Mucosa of stomach (tissue), 1 donor: ENCODE data around the gene KCNMA1.

Experiments
- H3K27me3 ChIP-seq: one replicate; pipeline ENCODE4 v1.7.0; 2013; ENCODE audit warnings: mild to moderate bottlenecking, low read length; ENCODE audit not compliant: control insufficient read depth, insufficient read depth
- H3K36me3 ChIP-seq: one replicate; pipeline ENCODE4 v1.7.0; 2013; ENCODE audit warnings: low read length; ENCODE audit not compliant: control insufficient read depth, insufficient read depth
- H3K4me1 ChIP-seq: one replicate; pipeline ENCODE4 v1.7.0; 2013; ENCODE audit warnings: mild to moderate bottlenecking, low read length; ENCODE audit not compliant: control insufficient read depth, insufficient read depth
- H3K4me3 ChIP-seq: one replicate; pipeline ENCODE4 v1.7.0; 2013; ENCODE audit warnings: low read length
- H3K9ac ChIP-seq: one replicate; pipeline ENCODE4 v1.7.0; 2013; ENCODE audit warnings: mild to moderate bottlenecking, low read length, moderate library complexity
- H3K9me3 ChIP-seq: one replicate; pipeline ENCODE4 v1.7.0; 2013; ENCODE audit warnings: mild to moderate bottlenecking, low read length, moderate library complexity; ENCODE audit not compliant: control insufficient read depth
- donor health status: Pancreatic carcinoma.

The KCNMA1 gene

GRCh38 chr10:77626266-77626935 lies 11.2 kb downstream of the KCNMA1 start:
- Histone ChIP-seq H3K4me3 (no peak overlapping the region), H3K9me3 (no peaks in the 10 kb centered on the region), H3K9ac (no peak overlapping the region), H3K27me3 (no peaks in the 10 kb centered on the region), H3K36me3 (no peaks in the 10 kb centered on the region), H3K4me1 (peaks cover 9% of the 10 kb centered on the region)

- Histone ChIP-seq H3K27me3 (no peaks in the 10 kb centered on the region), H3K9me3 (no peaks in the 10 kb centered on the region), H3K4me1 (peaks cover 8% of the 10 kb centered on the region), H3K4me3 (no peak overlapping the region), H3K36me3 (no peaks in the 10 kb centered on the region), H3K9ac (no peak overlapping the region)
These were observed 12.2 kb downstream of the KCNMA1 start for GRCh38 chr10:77625379-77625778.

- H3K9me3 ChIP-seq: no peaks in the 10 kb centered on the region
- H3K27me3 ChIP-seq: no peaks in the 10 kb centered on the region
- H3K4me1 ChIP-seq: no peaks in the 10 kb centered on the region
- H3K36me3 ChIP-seq: no peaks in the 10 kb centered on the region
- no peak overlapping the region for H3K9ac ChIP-seq
- H3K4me3 ChIP-seq: no peak overlapping the region
These were observed 14.7 kb downstream of the KCNMA1 start for GRCh38 chr10:77622889-77623291.

- Histone ChIP-seq H3K9ac (no peak overlapping the region), H3K9me3 (no peaks in the 10 kb centered on the region), H3K4me1 (no peaks in the 10 kb centered on the region), H3K27me3 (no peaks in the 10 kb centered on the region), H3K4me3 (no peak overlapping the region), H3K36me3 (no peaks in the 10 kb centered on the region)
These were observed 16.9 kb downstream of the KCNMA1 start for GRCh38 chr10:77620731-77621130.

- Histone ChIP-seq H3K4me1 (no peaks in the 10 kb centered on the region), H3K9ac (no peak overlapping the region), H3K27me3 (no peaks in the 10 kb centered on the region), H3K9me3 (no peaks in the 10 kb centered on the region), H3K4me3 (no peak overlapping the region), H3K36me3 (no peaks in the 10 kb centered on the region)
These were observed 17.5 kb downstream of the KCNMA1 start for GRCh38 chr10:77619964-77620703.

- Histone ChIP-seq H3K9ac (no peak overlapping the region), H3K36me3 (no peaks in the 10 kb centered on the region), H3K9me3 (no peaks in the 10 kb centered on the region)
These were observed 19.5 kb downstream of the KCNMA1 start for GRCh38 chr10:77618117-77618516.

GRCh38 chr10:77616766-77617165 lies 20.8 kb downstream of the KCNMA1 start:
- H3K4me1 ChIP-seq: peaks cover 14% of the 10 kb centered on the region
- H3K4me3 ChIP-seq: no peak overlapping the region
- no peaks in the 10 kb centered on the region for H3K9me3 ChIP-seq
- H3K9ac ChIP-seq: no peak overlapping the region
- peaks cover 2% of the 10 kb centered on the region for H3K27me3 ChIP-seq
- no peaks in the 10 kb centered on the region for H3K36me3 ChIP-seq

More at GRCh38 chr10:77618117-77618516, 19.5 kb downstream of the KCNMA1 start:
- peaks cover under 1% of the 10 kb centered on the region for H3K27me3 ChIP-seq
- no peak overlapping the region for H3K4me3 ChIP-seq
- peaks cover 11% of the 10 kb centered on the region for H3K4me1 ChIP-seq

GRCh38 chr10:77614778-77615625 lies 22.6 kb downstream of the KCNMA1 start:
- Histone ChIP-seq H3K9me3 (no peaks in the 10 kb centered on the region), H3K9ac (no peak overlapping the region), H3K27me3 (peaks cover 2% of the 10 kb centered on the region), H3K4me3 (no peak overlapping the region), H3K4me1 (peaks cover 14% of the 10 kb centered on the region), H3K36me3 (no peaks in the 10 kb centered on the region)

- H3K27me3 ChIP-seq: peaks cover 2% of the 10 kb centered on the region
- no peak overlapping the region for H3K9ac ChIP-seq
- H3K4me1 ChIP-seq: peaks cover 14% of the 10 kb centered on the region
These were observed 24.0 kb downstream of the KCNMA1 start for GRCh38 chr10:77613476-77614130.

GRCh38 chr10:77611670-77612069 lies 25.9 kb downstream of the KCNMA1 start:
- H3K36me3 ChIP-seq: no peaks in the 10 kb centered on the region
- H3K4me1 ChIP-seq: peaks cover 14% of the 10 kb centered on the region
- peaks cover 2% of the 10 kb centered on the region for H3K27me3 ChIP-seq
- H3K4me3 ChIP-seq: no peak overlapping the region
- H3K9ac ChIP-seq: no peak overlapping the region
- no peaks in the 10 kb centered on the region for H3K9me3 ChIP-seq

More at GRCh38 chr10:77613476-77614130, 24.0 kb downstream of the KCNMA1 start:
- Histone ChIP-seq H3K36me3 (no peaks in the 10 kb centered on the region), H3K9me3 (no peaks in the 10 kb centered on the region), H3K4me3 (no peak overlapping the region)

- H3K9ac ChIP-seq: no peak overlapping the region
- peaks cover 2% of the 10 kb centered on the region for H3K27me3 ChIP-seq
- H3K36me3 ChIP-seq: no peaks in the 10 kb centered on the region
- H3K4me1 ChIP-seq: peaks cover 14% of the 10 kb centered on the region
- H3K4me3 ChIP-seq: no peak overlapping the region
- H3K9me3 ChIP-seq: no peaks in the 10 kb centered on the region
These were observed 26.4 kb downstream of the KCNMA1 start for GRCh38 chr10:77611221-77611620.
